Measurements from ENCODE around the gene MRPL37.

MRPL37 gene

DNA sequence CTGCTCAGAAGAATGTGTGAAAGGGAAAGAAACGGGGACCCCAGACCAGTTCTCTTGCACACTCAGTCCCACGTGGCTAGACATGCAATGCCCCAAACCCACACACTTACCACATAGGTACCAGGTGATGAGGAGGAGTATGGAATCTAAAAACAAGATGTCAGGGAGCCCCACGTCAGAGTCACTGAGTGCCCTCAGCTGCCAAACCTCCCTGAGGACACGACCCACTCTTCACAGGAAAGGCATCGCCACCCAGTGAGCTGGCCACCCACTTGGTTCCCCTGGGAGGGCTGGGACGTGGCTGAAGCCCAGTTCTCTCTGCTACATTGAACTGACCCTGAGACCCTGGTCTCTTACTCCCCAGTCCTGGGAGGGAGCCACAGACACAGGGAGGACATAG is 41.4 kb downstream of the MRPL37 start:
- no peak for DNase-seq

DNA sequence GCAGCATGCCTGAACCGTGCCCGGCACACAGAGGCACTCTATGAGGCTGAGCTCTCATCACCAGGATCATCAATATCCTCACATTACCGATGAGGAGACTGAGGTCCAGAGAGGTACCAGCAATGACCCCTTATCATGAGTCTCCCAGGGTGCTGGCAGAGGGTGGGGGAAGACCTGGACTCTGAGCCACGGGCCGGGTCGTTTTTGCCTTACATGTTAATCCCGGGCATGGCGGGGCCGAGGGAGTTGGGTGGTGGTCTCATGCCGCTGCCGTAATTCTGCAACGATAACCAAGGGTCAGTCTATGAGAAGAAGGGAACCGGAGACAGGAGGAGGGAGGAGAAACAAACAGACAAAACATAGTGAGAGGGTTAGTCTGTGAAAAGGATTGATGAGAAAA is 43.1 kb downstream of the MRPL37 start:
- DNase-seq: no peak

DNA sequence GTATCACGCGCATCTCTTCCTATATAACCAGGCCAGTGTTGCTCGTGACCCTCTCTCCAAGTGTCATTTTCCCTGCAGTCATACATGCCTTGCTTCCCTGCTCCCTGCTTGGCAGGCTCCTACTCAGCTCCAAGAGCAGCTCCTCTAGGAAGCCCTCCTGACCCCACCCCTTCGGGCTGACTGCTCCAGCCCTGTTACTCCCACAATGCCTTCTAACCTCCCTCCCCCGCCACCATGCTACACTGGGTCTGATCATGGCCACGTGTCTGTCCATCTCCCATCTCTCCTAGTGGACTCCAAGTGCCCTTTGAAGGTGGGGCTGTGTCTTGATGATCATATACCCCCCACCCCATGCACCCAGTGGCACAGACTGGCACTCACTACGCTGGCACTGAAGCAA is 44.7 kb downstream of the MRPL37 start:
- DNase-seq: no peak

DNA sequence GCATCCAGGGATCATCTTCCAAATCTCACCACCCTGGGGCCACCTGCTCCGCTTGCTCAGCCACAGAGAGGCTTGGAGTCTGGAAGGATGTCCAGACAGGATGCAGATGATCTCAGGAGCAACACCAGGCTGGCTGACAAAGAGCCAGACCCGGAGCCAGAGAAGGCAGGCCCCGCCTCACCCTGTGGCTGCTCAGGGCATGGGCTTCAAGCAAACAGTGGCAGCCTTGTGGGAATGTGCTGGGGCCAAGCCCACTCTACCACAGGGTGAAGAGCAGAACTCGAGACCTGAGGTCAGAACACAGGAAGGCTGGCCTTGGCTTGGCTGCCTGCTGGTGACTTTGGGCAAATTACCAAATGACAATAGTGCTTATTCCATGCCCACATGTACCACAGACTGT is 45.5 kb downstream of the MRPL37 start:
- DNase-seq: no peak

DNA sequence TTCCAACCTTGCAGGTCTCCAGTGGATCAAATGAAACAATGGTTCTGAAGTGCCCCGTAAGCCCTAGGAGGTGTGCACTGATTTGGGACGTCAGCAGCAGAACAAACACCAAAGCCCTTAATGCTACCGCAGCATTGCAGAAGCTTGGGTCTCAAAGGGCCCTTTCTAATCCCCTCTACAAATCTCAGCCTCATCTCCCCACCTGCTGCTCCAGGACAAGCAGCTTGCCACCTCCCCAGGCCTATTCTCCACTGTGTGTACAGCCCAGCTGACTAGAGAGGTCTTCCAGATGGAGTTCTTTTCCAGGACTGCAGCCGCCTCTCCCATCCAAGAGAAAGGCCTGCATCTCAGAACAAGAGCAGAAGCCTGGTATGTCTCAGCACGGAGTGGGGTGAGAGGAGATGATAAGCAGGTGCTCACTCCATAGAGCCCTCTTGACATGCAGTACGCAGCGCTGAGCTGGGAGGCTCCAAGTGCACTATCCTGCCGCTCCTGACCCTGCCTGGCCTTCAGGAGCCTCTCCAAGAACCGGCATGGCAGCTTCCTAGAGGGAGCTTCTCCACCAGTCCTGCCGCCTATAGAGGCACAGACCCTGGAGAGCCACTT is 46.3 kb downstream of the MRPL37 start:
- no peak for DNase-seq

DNA sequence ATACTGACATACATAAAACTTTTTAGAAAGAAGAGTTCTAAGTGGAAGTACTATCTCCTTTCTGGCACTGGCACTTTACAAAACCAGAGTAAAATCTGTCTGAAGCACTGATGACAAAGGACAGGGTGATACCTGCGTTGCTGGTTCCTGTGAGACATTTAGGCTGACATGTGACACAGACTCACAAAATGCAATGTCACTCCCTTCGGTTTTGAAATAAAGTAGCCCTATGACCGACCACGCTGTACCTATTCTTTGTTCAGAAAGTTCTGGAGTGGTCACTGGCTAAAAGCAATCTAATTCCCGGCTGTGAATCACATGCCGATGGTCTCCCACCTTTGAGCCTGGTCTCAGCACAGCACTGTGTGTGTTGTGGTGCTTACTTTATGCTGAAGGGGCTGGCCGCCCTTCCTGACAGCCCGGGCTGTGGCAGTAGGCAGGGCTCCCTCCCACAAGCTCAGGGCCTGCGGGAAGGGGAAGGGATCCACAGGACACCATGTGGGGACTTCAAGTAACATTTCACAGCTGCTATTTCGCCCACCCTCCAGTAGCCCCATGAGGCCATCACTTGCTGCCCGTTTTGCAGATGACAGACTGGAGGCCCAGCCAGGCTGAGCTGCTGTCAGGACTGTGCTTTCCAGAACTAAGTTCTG is 48.0 kb downstream of the MRPL37 start:
- no peak for DNase-seq

DNA sequence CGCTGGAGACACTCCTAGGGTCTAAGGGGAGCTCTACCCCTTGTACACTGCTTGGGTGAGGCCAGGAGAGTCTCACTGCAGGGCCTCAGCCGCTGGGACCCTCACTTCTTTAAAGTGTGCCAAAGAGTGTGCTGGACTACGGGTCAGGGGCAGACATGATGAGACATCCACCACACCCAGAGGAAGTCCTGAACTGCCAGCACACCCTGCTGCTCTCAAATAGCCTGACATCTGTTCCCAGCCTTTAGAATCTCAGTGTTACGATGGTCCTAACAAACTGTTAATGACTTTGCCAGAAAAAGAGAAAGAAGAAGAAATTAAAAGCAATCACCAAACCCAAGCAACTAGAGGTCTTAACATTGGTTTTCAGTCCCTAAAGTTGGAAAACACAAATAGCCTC is 49.0 kb downstream of the MRPL37 start:
- DNase-seq: no peak

DNA sequence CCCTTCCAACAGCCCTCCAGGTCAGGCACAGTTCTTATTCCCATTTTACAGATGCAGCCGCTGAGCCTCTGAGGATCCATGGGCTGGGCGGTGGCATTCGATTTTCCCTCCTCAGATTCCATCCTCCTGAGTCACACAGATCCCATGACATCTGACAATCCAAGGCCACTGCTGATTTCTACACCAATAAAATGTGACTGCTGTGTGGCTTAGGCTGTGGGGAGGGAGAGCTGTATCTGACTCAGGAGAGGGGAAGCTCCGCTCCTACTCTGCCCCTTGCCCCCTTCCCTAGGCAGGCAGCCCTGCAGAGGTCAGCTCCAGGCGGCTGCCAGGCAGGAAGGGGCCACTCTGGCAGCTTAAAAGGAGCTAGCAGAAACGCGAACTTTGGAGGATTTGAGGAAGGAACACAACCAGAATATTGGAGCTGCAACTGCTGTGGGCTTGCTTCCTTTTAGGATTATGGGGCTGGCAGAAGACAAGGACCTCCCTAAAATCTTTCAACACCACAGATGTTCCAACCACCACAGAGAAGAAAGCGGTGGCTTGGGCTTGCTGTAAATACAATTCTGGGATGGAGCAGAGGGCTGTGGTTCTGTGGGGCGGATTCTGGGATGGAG is 50.0 kb downstream of the MRPL37 start:
- DNase-seq: no peak

DNA sequence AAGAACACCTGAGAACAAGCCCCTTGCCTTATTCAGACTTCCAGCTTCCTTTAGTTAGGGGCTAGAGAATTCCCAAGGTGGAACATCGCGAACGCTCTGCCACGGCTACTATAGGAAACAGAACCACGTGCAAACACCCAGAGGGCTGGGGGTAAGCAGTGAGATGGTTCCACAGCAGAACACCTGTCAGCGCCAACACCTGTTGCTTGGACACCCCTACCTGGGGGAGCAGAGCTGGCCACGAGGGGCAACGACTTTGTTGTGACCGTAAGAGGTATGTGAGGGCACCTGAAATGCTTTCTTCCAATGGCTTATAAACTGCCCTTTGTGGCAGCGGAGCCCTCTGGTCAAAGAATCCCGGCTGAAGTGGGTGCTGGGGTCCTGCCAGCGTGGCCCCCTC is 50.7 kb downstream of the MRPL37 start:
- no peak for DNase-seq

DNA sequence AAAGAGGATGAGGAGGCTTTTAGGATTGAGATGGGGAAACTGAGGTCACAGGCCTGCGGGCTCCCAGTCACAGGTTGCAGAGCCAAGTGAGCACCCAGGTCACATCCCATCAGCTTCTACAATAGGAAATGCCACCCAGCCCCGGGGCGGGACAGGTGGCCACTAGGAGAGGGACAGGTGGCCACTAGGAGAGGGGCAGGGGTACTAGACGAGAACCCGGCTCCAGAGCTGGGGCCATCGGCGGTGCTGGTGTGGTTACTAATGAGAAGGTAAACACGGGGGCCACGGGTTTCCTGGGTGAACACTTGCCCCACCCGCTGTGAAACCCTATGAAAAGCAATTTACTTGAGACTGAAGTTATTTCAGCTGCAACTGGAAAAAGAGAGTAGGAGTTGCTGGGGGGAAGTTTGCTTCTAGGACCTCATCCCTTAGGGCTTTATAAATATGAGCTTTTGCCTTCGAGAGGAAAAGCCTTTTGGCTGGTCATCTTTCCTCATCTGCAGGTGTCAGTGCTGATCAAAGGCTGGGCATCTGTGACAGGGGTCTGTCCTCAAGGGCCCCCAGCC is 52.5 kb downstream of the MRPL37 start:
- no peak for DNase-seq

DNA sequence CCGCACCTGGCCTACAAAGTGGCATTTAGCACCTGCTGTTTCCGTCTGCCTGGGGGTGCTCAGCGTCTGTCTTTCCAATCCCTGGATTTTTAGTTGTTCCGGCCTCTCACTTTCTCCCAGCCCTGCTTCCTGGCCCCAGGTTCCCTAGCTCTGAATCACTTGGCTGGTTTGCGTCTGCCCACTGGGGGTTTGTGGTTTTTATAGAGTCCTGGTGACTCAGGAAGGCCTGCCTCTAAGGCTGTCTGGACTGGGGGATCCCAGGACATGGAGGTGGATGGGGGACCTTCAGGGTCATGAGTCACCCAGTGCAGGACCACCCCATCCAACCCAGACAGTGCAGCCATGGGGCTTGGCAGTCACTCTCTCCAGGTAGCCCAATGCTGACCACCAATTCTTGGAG is 53.5 kb downstream of the MRPL37 start:
- no peak for DNase-seq

DNA sequence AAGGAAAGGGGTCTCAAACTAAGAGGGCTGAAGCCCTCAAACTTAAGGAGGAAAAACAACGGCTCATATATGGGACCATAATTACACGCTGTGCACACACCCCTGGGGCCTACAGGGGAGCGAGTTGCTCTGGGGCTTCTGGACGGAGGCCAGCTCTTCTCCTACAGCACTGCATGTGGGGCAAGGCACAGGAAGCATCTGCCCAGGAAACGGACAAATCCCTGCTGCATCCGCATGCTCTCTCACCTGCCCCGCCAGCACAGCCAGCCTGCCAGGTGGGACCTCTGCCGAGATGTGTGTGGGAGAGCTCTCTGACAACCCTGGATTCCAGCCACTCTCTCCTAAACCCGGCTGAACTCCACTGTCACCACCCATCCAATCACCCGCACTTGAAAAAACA is 54.1 kb downstream of the MRPL37 start:
- no peak for DNase-seq

DNA sequence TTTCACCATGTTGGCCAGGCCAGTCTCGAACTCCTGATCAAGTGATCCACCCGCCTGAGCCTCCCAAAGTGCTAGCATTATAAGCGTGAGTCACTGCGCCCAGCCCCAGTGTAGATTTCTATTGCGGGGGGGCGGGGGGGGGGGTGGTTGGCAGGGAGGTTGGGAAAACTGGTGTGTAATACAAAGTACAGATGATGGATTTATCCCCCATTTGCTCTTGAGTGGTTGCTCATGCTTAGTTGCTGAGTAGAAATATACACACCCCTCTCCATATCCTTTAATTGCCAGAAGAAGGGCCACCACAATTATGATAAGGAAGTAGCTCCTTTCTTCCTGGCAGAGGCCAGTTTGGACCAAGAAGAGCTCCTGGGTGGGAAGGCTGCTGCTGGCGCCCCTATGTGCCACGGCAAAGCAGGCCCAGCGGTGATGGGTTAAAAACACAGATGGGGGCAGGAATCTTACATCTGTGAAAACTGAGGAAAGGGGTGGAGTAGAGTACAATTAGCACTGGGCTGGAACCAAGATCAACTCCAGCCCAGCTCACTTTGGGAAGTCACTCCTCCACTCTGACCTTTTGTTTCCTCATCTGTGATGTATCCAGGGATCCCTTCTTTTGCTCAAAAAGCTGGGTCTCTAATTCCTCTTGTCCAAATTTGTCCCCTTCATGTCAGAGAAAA is 55.2 kb downstream of the MRPL37 start:
- no peak for DNase-seq

DNA sequence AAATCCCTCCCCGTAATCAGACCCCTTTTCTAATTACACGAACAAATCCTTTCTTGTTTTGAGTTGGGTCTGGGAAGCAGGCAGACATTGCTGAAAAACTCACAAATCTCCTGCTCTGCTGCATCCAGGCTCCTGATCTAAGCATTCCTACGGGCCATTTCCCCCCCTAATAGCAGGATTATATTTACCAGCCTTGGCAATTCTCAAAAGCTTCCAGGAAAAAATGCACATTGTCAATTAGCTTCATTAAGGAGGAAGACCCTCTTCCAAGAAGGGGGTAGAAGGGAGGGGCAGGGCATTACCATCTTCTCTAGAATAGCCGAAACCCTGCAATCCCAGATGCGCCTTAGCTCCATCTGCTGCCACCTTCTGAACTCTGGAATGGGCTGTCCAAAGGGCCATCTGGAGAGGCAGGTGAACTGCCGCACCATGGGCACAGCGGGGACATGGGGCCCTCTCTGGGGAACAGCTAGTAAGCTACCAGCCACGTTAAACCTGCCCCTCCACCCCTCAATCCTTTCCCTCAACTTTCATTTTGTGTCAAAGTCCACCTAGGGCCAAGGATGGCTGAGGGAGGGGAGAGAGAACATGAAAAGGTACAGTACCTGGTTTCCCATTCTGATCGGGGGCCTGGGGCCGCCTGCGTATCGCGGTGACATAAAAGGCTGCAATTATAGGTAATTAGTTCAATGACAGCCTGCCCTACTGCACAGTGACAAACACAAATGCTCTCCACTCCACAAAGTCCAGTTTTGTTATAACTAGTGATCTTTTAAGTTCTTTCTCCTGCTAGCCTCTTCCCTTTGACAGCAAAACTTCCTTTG is 56.8 kb downstream of the MRPL37 start:
- no peak for DNase-seq

DNA sequence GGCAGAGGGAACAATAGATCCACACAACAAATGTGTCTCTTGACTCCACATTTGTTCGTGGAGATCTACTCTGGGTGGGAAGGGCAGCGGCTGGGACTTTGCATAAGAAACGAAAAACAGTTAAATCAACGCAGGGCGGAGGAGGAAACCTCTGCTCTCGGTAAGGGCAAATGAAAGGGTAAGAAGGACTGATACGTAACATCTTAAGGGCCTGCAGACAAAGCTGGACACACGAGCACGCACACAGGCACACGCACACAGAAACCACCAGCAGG is 57.3 kb downstream of the MRPL37 start:
- DNase-seq: no peak

DNA sequence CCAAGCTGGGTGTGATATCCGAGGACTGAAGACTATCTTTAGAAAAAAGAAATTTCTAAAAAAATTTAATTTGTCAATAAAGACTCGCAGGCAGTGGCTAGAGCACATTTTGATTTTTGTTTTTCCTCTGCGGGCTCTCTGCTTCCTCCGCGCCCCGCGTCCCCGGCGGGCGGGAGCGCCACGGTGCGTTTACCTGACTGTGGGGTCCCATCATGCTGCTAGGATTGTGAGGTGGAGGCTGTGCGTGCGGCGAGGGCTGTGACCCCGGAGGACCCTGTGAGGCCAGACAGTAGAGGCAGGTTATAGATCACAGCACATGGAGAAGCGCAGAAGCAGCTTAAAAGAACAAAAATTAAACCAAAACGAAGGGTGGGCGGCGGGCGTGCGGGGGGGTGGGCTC is 57.9 kb downstream of the MRPL37 start:
- DNase-seq: no peak

DNA sequence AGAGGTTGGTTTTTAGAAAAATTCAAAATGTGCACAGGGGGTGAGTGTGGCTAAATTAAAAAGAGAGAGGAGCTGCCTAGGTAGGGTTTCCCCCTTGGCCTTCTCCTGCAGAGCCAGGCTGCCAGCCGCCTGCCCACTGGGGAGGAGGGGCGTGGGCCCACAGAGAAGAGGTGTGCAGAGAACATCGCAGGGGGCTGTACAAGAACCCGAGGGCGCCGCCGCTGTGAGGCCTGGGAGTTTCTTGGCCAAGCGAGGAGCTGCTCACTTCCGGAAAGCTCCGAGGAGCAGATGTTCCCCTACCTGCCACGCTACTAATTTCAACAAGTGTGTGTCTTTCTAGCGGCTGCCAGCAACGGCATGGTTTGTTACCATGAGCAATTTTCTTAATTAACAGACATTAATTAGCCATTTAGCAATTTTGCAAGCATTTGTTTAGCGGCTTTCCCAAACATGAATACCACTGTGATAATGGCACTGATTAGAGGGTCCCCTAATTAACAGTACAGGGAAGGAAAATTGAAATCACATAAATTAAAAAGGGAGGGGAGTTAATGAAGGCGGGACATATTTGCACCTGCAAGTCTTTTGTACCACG is 59.7 kb downstream of the MRPL37 start:
- DNase-seq: no peak

DNA sequence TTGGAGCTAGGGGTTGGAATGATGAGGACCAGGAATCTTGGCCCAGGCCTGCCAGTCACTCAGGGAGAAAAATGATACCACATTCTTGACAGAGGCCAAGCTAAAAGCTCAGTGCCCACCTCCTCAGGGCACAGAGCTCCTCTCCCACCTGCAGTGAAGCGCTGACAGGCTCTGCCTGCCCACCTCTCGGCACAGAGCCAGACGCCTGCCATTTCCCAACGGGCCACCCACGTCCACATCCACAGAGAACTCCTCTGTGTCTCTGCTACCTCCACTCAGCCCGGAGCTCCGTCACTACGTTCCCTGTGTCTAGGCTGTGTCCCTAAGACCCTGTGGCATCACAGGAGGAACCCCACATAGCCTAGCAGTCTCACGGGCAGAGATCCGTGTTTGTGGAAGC is 60.8 kb downstream of the MRPL37 start:
- no peak for DNase-seq

DNA sequence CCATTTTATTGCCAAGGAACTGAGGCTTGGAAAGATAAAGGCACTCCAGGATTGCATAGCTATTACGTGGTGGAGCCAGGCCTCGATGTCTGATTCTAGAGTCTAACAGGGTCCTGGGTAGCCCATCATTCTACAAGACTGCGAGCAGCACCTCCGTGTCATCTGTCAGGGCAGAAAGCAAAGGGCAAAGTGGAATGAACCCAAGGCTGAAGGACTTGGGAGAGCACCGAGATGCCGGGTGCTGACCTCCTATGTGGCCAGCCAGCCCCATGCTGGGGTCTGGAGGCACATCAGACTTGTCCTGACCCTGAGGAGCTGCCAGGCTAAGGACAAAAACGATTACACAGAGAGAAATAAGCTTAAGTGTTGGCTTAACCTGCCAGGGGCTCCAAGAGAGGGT is 62.3 kb downstream of the MRPL37 start:
- no peak for DNase-seq

DNA sequence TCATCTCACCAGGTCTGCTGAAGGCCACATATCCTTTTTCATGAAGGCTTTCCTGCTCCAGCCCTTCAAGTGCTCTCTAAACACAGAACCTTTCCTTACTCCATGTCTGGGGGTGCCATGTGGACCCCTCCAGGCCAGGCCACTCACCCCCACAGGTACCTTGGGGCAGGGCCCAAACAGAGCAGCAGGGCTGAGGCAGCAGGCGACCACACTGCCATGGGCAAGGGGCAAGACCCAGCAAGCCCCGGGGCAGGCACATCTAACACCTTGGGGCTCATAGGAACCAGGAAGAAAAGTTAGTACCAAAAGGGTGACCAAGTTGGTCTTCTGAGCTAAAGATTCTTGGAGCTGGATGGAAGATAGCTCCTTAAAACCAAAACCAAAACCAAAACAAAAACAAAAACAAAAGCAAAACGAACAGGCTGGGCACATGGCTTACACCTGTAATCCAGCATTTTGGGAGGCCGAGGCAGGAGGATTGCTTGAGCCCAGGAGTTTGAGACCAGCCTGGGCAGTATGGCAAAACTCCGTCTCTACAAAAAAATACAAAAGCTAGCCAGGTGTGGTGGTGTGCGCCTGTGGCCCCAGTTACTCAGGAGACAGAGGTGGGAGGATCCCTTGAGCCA is 63.7 kb downstream of the MRPL37 start:
- DNase-seq: no peak

DNA sequence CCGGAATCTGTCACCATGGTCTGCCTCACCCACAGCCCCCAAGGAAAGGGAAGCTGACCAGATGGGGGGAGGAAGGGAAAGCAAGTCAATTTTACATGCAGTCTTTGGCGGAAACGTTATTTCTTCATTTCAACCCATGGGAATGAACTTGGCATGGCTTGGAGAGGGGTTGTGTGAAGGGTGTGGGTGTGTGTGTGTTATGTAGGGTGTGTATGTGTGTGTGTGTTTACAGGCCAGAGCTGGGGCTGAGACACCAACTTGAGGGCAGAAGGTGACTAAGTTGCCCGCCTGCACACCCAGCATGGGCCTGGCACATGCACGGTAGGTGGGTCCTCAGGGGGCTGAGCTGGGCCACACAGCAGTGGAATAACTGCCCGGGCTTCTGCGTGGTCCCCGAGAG is 65.2 kb downstream of the MRPL37 start:
- DNase-seq: no peak

DNA sequence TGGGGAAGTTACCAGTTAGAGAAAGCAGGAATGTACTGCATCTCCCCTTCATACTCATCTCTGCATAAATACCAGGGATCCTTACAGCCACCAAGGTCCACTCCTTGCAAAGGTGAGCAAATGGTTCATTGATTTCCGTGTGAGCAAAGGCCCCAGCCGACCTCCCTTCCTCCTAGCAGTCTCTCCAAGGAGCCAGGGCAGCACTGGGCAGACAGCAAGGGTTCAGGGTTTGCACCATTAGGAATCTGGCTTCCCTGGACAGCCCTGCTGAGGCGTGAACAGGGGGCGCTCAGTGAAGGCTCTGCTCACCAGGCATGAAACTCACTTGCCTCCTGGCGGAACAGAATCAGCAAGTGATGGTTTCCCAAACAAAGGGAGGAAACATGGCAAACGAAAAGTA is 65.7 kb downstream of the MRPL37 start:
- no peak for DNase-seq

Data from CD4-positive, alpha-beta T cell treated with Interleukin-17A for 4 hours (primary cell).